ENCODE data around the gene SLC7A7. TPM values are rescaled to one million over a fixed set of nuclear protein-coding genes. Genes with fewer than 3 reads are reported as not detected.

Gene SLC7A7
- total and polyA plus RNA-seq, 10 of the 15 experiments (the other 5 are each of a cell fraction or from before 2014, with no cell fraction given): 27.8 to 79.2 (median 50.8) TPM

- no peak for TF ChIP-seq ZBTB4 (CRISPR knock-in tag; IDR thresholded peaks at IDR 0.05)
- TF ChIP-seq CHD2 (IDR thresholded peaks at IDR 0.05; ENCODE audit: borderline replicate concordance, low read depth, low read length): no peak
- TF ChIP-seq NR2C2 (IDR thresholded peaks at IDR 0.05; ENCODE audit: borderline replicate concordance, control insufficient read depth, insufficient read length, low read depth): no peak
- no peak for TF ChIP-seq NFYB (IDR thresholded peaks at IDR 0.05; ENCODE audit: insufficient read depth, low read depth, low read length)
- TF ChIP-seq RELB (IDR thresholded peaks at IDR 0.05; ENCODE audit: low read depth): peak; percentile 59; the same call in 1 of the 2 replicates
- no peak for TF ChIP-seq ZNF274 (IDR thresholded peaks at IDR 0.05; ENCODE audit: insufficient read depth, insufficient read length)
- TF ChIP-seq SUZ12 (IDR thresholded peaks at IDR 0.05; ENCODE audit: unreplicated experiment): no peak
- no peak for TF ChIP-seq CREM (IDR thresholded peaks at IDR 0.05; ENCODE audit: low read depth)
- TF ChIP-seq IKZF2 (IDR thresholded peaks at IDR 0.05): peak; percentile 51 to 54; a peak in 2 of 4 replicates
- TF ChIP-seq SREBF1 (IDR thresholded peaks at IDR 0.05; ENCODE audit: low read length): no peak
- TF ChIP-seq PKNOX1 (IDR thresholded peaks at IDR 0.05): no peak
- no peak for TF ChIP-seq MXI1 (IDR thresholded peaks at IDR 0.05; ENCODE audit: low read depth, low read length)
- TF ChIP-seq MAX (IDR thresholded peaks at IDR 0.05; ENCODE audit: low read depth, low read length): no peak
- TF ChIP-seq KDM1A (IDR thresholded peaks at IDR 0.05; ENCODE audit: borderline replicate concordance): no peak
- TF ChIP-seq JUND (IDR thresholded peaks at IDR 0.05; ENCODE audit: low read depth, low read length): no peak
- peak; percentile 11; the same call in 1 of the 2 replicates for TF ChIP-seq GATAD2B (conservative IDR thresholded peaks at IDR 0.05; ENCODE audit: low read depth)
- peak; percentile 79 for TF ChIP-seq YY1 (IDR thresholded peaks at IDR 0.05; ENCODE audit: low read depth, low read length)
- TF ChIP-seq ATF2 (IDR thresholded peaks at IDR 0.05; ENCODE audit: low read length): no peak
- TF ChIP-seq E2F8 (IDR thresholded peaks at IDR 0.05; ENCODE audit: low read depth, partially characterized antibody): no peak
- no peak for TF ChIP-seq RB1 (IDR thresholded peaks at IDR 0.05; ENCODE audit: borderline replicate concordance)
Observed at GRCh38 chr14:22822571-22823098, 7.4 kb upstream of the SLC7A7 start (continued).

Measured in GM12878 (cell line).